ENCODE data around the gene KRTAP5-7.

KRTAP5-7 gene

DNA sequence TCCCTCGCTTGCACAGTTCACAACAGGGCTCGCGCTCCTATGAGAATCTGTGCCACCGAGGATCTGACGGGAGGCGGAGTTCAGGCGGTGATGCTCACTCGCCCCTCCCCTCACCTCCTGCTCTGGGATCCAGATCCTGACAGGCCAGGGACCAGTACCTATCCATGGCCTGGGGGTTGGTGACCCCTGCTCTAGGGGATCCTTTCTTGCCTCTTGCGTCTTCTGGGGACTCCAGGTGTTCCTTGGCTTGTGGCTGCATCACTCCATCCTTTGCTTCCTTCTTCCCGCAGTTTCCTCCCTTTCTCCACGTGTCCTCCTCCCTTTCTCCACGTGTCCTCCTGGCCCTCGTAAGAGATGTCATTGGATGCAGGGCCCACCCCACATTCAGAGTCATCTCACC is 30.6 kb upstream of the KRTAP5-7 start:
- TF ChIP-seq, protein P1, sequence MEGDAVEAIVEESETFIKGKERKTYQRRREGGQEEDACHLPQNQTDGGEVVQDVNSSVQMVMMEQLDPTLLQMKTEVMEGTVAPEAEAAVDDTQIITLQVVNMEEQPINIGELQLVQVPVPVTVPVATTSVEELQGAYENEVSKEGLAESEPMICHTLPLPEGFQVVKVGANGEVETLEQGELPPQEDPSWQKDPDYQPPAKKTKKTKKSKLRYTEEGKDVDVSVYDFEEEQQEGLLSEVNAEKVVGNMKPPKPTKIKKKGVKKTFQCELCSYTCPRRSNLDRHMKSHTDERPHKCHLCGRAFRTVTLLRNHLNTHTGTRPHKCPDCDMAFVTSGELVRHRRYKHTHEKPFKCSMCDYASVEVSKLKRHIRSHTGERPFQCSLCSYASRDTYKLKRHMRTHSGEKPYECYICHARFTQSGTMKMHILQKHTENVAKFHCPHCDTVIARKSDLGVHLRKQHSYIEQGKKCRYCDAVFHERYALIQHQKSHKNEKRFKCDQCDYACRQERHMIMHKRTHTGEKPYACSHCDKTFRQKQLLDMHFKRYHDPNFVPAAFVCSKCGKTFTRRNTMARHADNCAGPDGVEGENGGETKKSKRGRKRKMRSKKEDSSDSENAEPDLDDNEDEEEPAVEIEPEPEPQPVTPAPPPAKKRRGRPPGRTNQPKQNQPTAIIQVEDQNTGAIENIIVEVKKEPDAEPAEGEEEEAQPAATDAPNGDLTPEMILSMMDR (conservative IDR thresholded peaks at IDR 0.05; ENCODE audit: low read depth), result no peak
- ChIA-PET CTCF (no interaction called here), POLR2A (ENCODE audit: low non-redundant PET) (no interaction called here)
- DNase-seq (ENCODE audit: low spot score), result no peak
- no peak overlapping the region for H3K27ac ChIP-seq

DNA sequence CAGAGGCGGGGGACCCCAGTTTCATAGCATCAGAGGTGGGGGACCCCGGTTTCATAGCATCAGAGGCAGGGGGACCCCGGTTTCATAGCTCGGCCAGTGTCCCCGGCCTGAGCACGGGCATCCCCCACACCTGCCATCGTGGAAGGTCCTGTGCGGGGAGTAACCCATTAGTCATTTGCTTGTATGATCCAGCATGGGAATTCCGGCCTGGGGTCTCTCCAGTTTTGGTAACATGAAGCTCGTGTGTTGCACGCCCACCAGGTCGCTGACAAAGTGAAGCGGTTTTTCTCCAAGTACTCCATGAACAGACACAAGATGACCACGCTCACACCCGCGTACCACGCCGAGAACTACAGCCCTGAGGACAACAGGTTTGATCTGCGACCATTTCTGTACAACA is 29.0 kb upstream of the KRTAP5-7 start:
- no peak overlapping the region for H3K27ac ChIP-seq
- CTCF ChIA-PET, result no interaction called here
- POLR2A ChIA-PET (ENCODE audit: low non-redundant PET), result interaction anchor here (0.5 kb wide), 1 partner anchor 12 kb away, joined by 3 read pairs; no protein-coding TSS in a partner anchor
- TF ChIP-seq, protein P1 (conservative IDR thresholded peaks at IDR 0.05; ENCODE audit: low read depth), result no peak
- DNase-seq (ENCODE audit: low spot score), result no peak

DNA sequence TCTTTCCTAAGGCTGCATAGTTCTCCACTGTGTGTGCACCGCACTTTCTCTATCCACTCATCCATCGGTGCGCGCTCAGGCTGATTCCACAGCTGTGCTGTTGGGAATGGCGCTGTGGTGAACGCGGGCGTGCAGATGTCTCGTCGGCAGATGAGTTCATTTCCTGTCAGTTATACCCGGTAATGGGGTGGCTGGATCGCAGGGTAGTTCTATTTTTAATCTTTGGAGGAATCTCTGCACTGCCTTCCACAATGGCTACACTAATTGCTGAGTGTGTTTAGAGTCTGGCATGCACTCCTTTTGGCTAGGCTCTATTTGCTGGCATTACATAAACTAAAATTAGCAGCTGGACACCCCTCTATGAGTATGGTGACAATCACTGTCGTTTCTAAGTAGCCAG is 27.9 kb upstream of the KRTAP5-7 start:
- DNase-seq (ENCODE audit: low spot score), result no peak
- ChIA-PET POLR2A (ENCODE audit: low non-redundant PET) (no interaction called here), CTCF (no interaction called here)
- no peak overlapping the region for H3K27ac ChIP-seq
- TF ChIP-seq, protein P1 (conservative IDR thresholded peaks at IDR 0.05; ENCODE audit: low read depth), result no peak

DNA sequence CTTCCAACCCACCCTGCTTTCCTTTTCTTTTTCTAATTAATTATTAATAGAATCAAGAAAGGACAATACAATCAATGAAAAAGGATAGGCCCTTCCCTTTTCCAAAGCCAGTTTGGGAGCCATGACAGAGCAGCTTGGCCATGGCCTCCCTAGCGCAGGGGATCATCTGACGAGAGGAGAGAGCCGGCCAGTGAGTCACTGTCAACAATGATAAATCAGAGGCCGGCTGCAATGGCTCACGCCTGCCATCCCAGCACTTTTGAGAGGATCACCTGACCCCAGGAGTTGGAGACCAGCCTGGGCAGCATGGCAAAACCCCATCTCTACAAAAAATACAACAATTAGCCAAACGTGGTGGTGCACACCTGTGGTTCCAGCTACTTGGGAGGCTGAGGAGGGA is 27.5 kb upstream of the KRTAP5-7 start:
- POLR2A ChIA-PET (ENCODE audit: low non-redundant PET), result no interaction called here
- CTCF ChIA-PET, result no interaction called here
- no peak for DNase-seq (ENCODE audit: low spot score)
- TF ChIP-seq, protein P1 (conservative IDR thresholded peaks at IDR 0.05; ENCODE audit: low read depth), result no peak
- H3K27ac ChIP-seq, result no peak overlapping the region

DNA sequence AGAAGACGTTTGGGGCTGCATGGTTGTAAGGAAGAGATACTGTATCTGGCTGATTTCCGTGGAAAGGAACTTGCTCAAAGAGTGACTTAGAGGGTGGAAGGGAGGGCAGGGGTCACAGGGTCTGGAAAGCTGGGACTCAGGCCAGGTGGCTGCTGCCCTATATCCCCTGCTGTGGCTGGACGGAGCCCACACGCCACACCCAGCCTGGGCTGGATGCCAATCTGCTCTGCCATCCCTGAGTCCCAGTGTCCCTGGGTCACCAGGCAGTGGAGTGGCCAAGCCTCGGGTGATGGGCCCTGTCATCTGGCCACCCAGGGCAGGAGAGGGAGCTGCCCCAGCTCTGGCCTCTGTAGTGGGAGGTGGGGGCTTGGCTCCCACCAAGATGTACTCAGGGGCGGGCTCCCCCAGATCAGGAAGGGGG is 26.5 kb upstream of the KRTAP5-7 start:
- DNase-seq (ENCODE audit: low spot score), result no peak
- no peak overlapping the region; the same call in 1 of the 2 replicates for H3K27ac ChIP-seq
- TF ChIP-seq, protein P1 (conservative IDR thresholded peaks at IDR 0.05; ENCODE audit: low read depth), result no peak
- ChIA-PET CTCF (no interaction called here), POLR2A (ENCODE audit: low non-redundant PET) (no interaction called here)

DNA sequence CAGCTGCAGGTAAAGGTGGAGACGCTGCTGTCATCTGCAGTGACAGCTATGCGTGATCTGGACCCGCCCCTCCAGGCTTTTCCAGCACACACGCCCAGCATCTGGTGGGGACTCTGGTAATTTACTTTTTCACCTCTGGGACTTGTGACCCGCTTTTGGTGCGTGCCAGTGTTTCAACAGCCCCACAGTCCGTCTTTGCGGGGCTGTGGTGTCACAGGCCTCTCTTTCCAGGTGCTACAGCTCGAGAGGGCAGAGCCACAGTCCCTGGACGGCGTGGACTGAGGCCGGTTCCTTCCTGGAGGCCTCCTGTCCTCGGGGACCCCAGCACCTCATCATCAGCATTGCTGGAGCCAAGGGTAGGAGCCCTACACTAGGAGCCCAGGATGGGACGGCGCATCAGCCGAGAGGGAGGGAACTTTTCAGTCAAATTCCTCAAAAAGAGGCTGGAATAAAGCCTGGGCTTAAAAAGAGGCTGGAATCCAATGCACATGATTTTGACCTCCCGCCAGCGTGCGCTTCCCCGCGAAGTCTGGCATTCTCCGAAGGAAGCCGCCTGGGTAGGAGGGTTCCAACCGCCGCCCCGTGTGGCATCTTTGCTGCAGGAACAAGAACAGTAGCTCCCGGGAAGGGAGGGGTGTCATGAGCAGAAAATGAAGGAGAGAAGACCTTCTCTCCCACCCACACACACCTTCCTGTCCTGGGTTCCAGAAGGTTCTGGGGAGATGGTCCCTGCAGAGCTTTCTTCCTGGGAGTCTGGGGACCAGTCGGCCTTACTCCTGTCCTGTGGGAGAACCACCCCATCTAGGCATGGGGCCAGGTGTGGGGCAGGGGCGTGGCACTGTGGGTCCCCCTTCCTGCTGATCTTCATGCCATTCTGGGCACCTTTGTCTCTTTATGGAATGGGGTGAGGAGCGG is 25.7 kb upstream of the KRTAP5-7 start:
- ChIA-PET CTCF (no interaction called here), POLR2A (ENCODE audit: low non-redundant PET) (no interaction called here)
- TF ChIP-seq, protein P1 (conservative IDR thresholded peaks at IDR 0.05; ENCODE audit: low read depth), result no peak
- H3K27ac ChIP-seq, result no peak overlapping the region; the same call in 1 of the 2 replicates
- no peak for DNase-seq (ENCODE audit: low spot score)

Measured in RWPE1 (cell line).